Osteocyte (in vitro differentiated cells): ENCODE measurements around the gene C19orf47. TPM values are rescaled to one million over a fixed set of nuclear protein-coding genes. Genes with fewer than 3 reads are reported as not detected.
"Not testable (repeated sequence)": the region's sequence is repeated elsewhere in the genome, so short reads cannot be mapped to it uniquely, and the experiment has no call there.

Experiments
- DNase-seq: peaks from one replicate; pipeline ENCODE4 v3.0.0; 2021; ENCODE audit warnings: mixed read lengths; ENCODE audit not compliant: unreplicated experiment; ENCODE audit errors: extremely low spot score
- H3K27ac Mint-ChIP-seq: one replicate; pipeline ENCODE4 v1.8.0; 2021; ENCODE audit warnings: mild to moderate bottlenecking, mixed read lengths; ENCODE audit not compliant: unreplicated experiment
- H3K27me3 Mint-ChIP-seq: one replicate; pipeline ENCODE4 v1.8.0; 2021; ENCODE audit warnings: mixed read lengths; ENCODE audit not compliant: unreplicated experiment
- H3K36me3 Mint-ChIP-seq: one replicate; pipeline ENCODE4 v1.8.0; 2021; ENCODE audit warnings: mixed read lengths; ENCODE audit not compliant: unreplicated experiment
- H3K4me1 Mint-ChIP-seq: one replicate; pipeline ENCODE4 v1.8.0; 2021; ENCODE audit warnings: mixed read lengths; ENCODE audit not compliant: unreplicated experiment
- H3K4me3 Mint-ChIP-seq: one replicate; pipeline ENCODE4 v1.8.0; 2021; ENCODE audit warnings: mild to moderate bottlenecking, moderate library complexity, mixed read lengths; ENCODE audit not compliant: unreplicated experiment
- H3K9me3 Mint-ChIP-seq: one replicate; pipeline ENCODE4 v1.8.0; 2021; ENCODE audit warnings: mixed read lengths; ENCODE audit not compliant: unreplicated experiment
- total RNA-seq: library from RNA; stranded (reverse); gene quantifications from 2 replicates; pipeline ENCODE4 v1.2.1, GENCODE V29; 2021
- TF ChIP-seq, protein P1 (sequence below): fragments of 200-600 bp; sonication (generic); IDR thresholded peaks from 2 replicates; pipeline ENCODE4 v1.5.0; 2021; ENCODE audit warnings: antibody characterized with exemption, mild to moderate bottlenecking, moderate library complexity

C19orf47 gene
- total RNA-seq, 1 donor from 2014 or later = 16.6 TPM

GRCh38 chr19:40376286-40376862 is 28.2 kb upstream of the C19orf47 start:
- Mint-ChIP-seq H3K4me1 (no peaks in the 10 kb centered on the region), H3K27me3 (no peaks in the 10 kb centered on the region), H3K4me3 (no peak overlapping the region), H3K27ac (peak overlapping the region; percentile 34), H3K9me3 (no peaks in the 10 kb centered on the region), H3K36me3 (peaks cover 21% of the 10 kb centered on the region)
- no peak for DNase-seq
- TF ChIP-seq, protein P1, sequence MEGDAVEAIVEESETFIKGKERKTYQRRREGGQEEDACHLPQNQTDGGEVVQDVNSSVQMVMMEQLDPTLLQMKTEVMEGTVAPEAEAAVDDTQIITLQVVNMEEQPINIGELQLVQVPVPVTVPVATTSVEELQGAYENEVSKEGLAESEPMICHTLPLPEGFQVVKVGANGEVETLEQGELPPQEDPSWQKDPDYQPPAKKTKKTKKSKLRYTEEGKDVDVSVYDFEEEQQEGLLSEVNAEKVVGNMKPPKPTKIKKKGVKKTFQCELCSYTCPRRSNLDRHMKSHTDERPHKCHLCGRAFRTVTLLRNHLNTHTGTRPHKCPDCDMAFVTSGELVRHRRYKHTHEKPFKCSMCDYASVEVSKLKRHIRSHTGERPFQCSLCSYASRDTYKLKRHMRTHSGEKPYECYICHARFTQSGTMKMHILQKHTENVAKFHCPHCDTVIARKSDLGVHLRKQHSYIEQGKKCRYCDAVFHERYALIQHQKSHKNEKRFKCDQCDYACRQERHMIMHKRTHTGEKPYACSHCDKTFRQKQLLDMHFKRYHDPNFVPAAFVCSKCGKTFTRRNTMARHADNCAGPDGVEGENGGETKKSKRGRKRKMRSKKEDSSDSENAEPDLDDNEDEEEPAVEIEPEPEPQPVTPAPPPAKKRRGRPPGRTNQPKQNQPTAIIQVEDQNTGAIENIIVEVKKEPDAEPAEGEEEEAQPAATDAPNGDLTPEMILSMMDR = no peak

DNA sequence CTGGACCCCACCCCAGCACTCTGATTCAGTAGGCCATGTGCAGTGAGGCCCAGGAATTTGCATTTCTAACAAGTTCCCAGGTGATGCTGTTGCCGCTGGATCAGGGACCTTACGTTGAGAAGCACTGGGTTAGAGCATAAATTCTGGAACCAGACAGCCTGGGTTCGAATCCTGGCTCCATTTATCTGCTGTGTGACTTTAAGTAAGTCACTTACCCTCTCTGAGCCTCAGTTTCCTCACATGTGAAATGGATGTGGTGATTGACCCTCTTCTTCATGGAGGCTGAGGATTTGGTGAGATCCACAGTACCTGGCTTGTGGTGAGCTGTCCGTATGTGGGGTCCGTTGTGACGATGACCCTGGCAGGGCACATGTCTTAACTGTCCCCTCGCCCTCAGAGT is 25.9 kb upstream of the C19orf47 start:
- peaks cover 29% of the 10 kb centered on the region for H3K36me3 Mint-ChIP-seq
- TF ChIP-seq, protein P1 = no peak

DNA sequence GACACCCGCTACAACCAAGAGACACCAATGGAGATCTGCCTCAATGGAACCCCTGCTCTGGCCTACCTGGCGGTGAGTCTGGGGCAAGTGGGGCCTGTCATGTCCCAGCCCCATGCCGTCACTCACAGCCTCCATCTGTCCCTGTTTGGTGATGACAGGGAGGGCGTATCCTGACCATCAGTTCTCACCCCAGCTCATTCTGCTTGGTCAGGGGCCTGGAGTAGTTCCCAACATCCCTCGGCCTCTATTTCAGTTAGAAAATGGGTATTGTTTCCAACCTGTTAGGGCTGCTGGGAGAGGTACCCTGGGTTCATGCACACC is 23.6 kb upstream of the C19orf47 start:
- no peak overlapping the region for H3K4me3 Mint-ChIP-seq
- H3K27me3 Mint-ChIP-seq = no peaks in the 10 kb centered on the region
- H3K4me1 Mint-ChIP-seq = peaks cover 5% of the 10 kb centered on the region
- no peak for DNase-seq
- TF ChIP-seq, protein P1 = no peak
- no peak overlapping the region for H3K27ac Mint-ChIP-seq
- peaks cover 32% of the 10 kb centered on the region for H3K36me3 Mint-ChIP-seq
- no peaks in the 10 kb centered on the region for H3K9me3 Mint-ChIP-seq

More for the DNA sequence above, 25.9 kb upstream of the C19orf47 start:
- H3K27me3 Mint-ChIP-seq = no peaks in the 10 kb centered on the region
- H3K4me3 Mint-ChIP-seq = no peak overlapping the region
- DNase-seq = no peak
- no peaks in the 10 kb centered on the region for H3K4me1 Mint-ChIP-seq
- H3K27ac Mint-ChIP-seq = no peak overlapping the region
- H3K9me3 Mint-ChIP-seq = no peaks in the 10 kb centered on the region

GRCh38 chr19:40370997-40371801 is 23.0 kb upstream of the C19orf47 start:
- H3K9me3 Mint-ChIP-seq = no peaks in the 10 kb centered on the region
- H3K4me3 Mint-ChIP-seq = no peak overlapping the region
- peaks cover 7% of the 10 kb centered on the region for H3K4me1 Mint-ChIP-seq
- H3K27ac Mint-ChIP-seq = no peak overlapping the region
- DNase-seq = no peak
- H3K27me3 Mint-ChIP-seq = no peaks in the 10 kb centered on the region
- H3K36me3 Mint-ChIP-seq = peaks cover 32% of the 10 kb centered on the region
- TF ChIP-seq, protein P1 = no peak

- DNase-seq, H3K27ac Mint-ChIP-seq, H3K4me3 Mint-ChIP-seq, H3K9me3 Mint-ChIP-seq, H3K27me3 Mint-ChIP-seq: not testable (repeated sequence)
- peaks cover 32% of the 10 kb centered on the region for H3K36me3 Mint-ChIP-seq
- H3K4me1 Mint-ChIP-seq = peaks cover 14% of the 10 kb centered on the region
These were observed 22.1 kb upstream of the C19orf47 start for GRCh38 chr19:40370253-40370652.
